ENCODE data around the gene ING1.
"Not testable (repeated sequence)": the region's sequence is repeated elsewhere in the genome, so short reads cannot be mapped to it uniquely, and the experiment has no call there.

The ING1 gene

GRCh38 chr13:110696776-110697175 is 16.7 kb upstream of the ING1 start:
- no peak for DNase-seq

GRCh38 chr13:110697842-110698241 is 15.7 kb upstream of the ING1 start:
- no peak for DNase-seq

- DNase-seq, result no peak
Observed at GRCh38 chr13:110698689-110699088, 14.8 kb upstream of the ING1 start.

- no peak for DNase-seq
Observed at GRCh38 chr13:110699148-110700145, 14.1 kb upstream of the ING1 start.

- DNase-seq, result no peak
Observed at GRCh38 chr13:110700186-110700585, 13.3 kb upstream of the ING1 start.

GRCh38 chr13:110700641-110701040 is 12.9 kb upstream of the ING1 start:
- no peak for DNase-seq

- not testable (repeated sequence) for DNase-seq
Observed at GRCh38 chr13:110701061-110701460, 12.4 kb upstream of the ING1 start.

GRCh38 chr13:110702089-110702488 is 11.4 kb upstream of the ING1 start:
- DNase-seq, result no peak

- no peak for DNase-seq
Observed at GRCh38 chr13:110702591-110703526, 10.6 kb upstream of the ING1 start.

- DNase-seq, result no peak
Observed at GRCh38 chr13:110705356-110705825, 8.1 kb upstream of the ING1 start.

- DNase-seq, result peak; percentile 94 to 96
Observed at GRCh38 chr13:110705826-110706569, 7.5 kb upstream of the ING1 start, which contains the start of gene CARS2. CARS2 (minus strand) TSS chr13:110706116; CDS start chr13:110706093, 23 bp downstream.

- DNase-seq, result no peak
Observed at GRCh38 chr13:110706570-110707372, 6.7 kb upstream of the ING1 start.

GRCh38 chr13:110712081-110712848 is 1.2 kb upstream of the ING1 start:
- DNase-seq, result peak; percentile 95

GRCh38 chr13:110712849-110713641 is 455 bp upstream of the ING1 start:
- DNase-seq, result peak; percentile 99

- peak; percentile 73 to 76 for DNase-seq
Observed at GRCh38 chr13:110713981-110714796, 689 bp downstream of the ING1 start.

- peak in 1 of 2 experiments; percentile 71 for DNase-seq
Observed at GRCh38 chr13:110714797-110715394, 1.4 kb downstream of the ING1 start.

GRCh38 chr13:110715395-110716246 is 2.1 kb downstream of the ING1 start:
- DNase-seq, result peak; percentile 94 to 95

GRCh38 chr13:110716247-110716515 is 2.7 kb downstream of the ING1 start:
- DNase-seq, result peak in 1 of 2 experiments; percentile 51
